K562 (cell line): ENCODE results near the gene GBA2. TPM values are rescaled to one million over a fixed set of nuclear protein-coding genes. Genes with fewer than 3 reads are reported as not detected.

ENCODE experiments used
- ATF3 ChIP-seq, 2 experiments: fragments of 450-650 bp in 1 of 2; sonication (generic) in 1 of 2; formaldehyde crosslinking in 1 of 2; IDR thresholded peaks in 1 of 2; conservative IDR thresholded peaks in 1 of 2; 2 replicates each; pipeline versions ENCODE4 v1.6.1 to v1.8.1; 2016 to 2023; ENCODE audit warnings: mild to moderate bottlenecking in 2 of 2, moderate library complexity in 2 of 2, inconsistent platforms in 1 of 2, missing genetic modification reagents in 1 of 2
- CBX3 ChIP-seq, 2 experiments: IDR thresholded peaks; 1 replicate in 1 of 2; 2 replicates in 1 of 2; pipeline ENCODE4 v1.6.1; 2012; ENCODE audit warnings: inconsistent platforms in 2 of 2, low read length in 2 of 2, borderline replicate concordance in 1 of 2, control low read depth in 1 of 2
- CHAMP1 ChIP-seq: fragments of 450-650 bp; IDR thresholded peaks from 2 replicates; pipeline ENCODE4 v1.6.1; 2016; ENCODE audit warnings: mild to moderate bottlenecking
- EGR1 ChIP-seq: fragments of 450-650 bp; conservative IDR thresholded peaks from 2 replicates; pipeline ENCODE4 v1.6.1; 2017; ENCODE audit warnings: mild to moderate bottlenecking
- FUS ChIP-seq: fragments of 200-400 bp; formaldehyde crosslinking; optimal IDR thresholded peaks from 2 replicates; pipeline ENCODE3; 2017; ENCODE audit warnings: low read depth, low read length
- GTF2A2 ChIP-seq: IDR thresholded peaks from 2 replicates; pipeline ENCODE4 v1.6.1; 2016; ENCODE audit warnings: mild to moderate bottlenecking, missing genetic modification characterization, missing compliant biosample characterization
- GTF2E2 ChIP-seq: fragments of 200-800 bp; sonication (Bioruptor generic); IDR thresholded peaks from 2 replicates; pipeline ENCODE4 v1.6.1; 2016; ENCODE audit warnings: missing genetic modification characterization, missing compliant biosample characterization
- MAFK ChIP-seq: IDR thresholded peaks from 2 replicates; pipeline ENCODE4 v1.6.1; 2011; ENCODE audit warnings: low read length, improper control_type of control experiment
- NCOA6 ChIP-seq: fragments of 450-650 bp; IDR thresholded peaks from 2 replicates; pipeline ENCODE4 v1.6.1; 2017; ENCODE audit warnings: mild to moderate bottlenecking
- STAT6 ChIP-seq: sonication (generic); formaldehyde crosslinking; IDR thresholded peaks from 2 replicates; pipeline ENCODE4 v1.8.1; 2023; ENCODE audit warnings: mild to moderate bottlenecking, missing genetic modification reagents
- TAL1 ChIP-seq: fragments of 450-650 bp; IDR thresholded peaks from 2 replicates; pipeline ENCODE4 v1.6.1; 2016; ENCODE audit warnings: mild to moderate bottlenecking
- THAP7 ChIP-seq: fragments of 250-450 bp; sonication (Bioruptor Pico); IDR thresholded peaks from 2 replicates; pipeline ENCODE4 v1.5.0; 2021
- ZBTB11 ChIP-seq, 3 experiments: fragments of 200-800 bp in 1 of 3; fragments of 250-450 bp in 1 of 3; fragments of 450-650 bp in 1 of 3; sonication (Bioruptor Pico) in 1 of 3; sonication (Bioruptor generic) in 1 of 3; formaldehyde crosslinking in 1 of 3; IDR thresholded peaks; 2 replicates each; pipeline versions ENCODE4 v1.6.1 to v1.8.0; 2016 to 2022; ENCODE audit warnings: mild to moderate bottlenecking in 2 of 3, missing genetic modification characterization in 2 of 3, missing compliant biosample characterization in 1 of 3, moderate library complexity in 1 of 3
- ZBTB12 ChIP-seq: fragments of 250-450 bp; sonication (Bioruptor Pico); IDR thresholded peaks from 2 replicates; pipeline ENCODE4 v1.4.0; 2020
- ZFX ChIP-seq: sonication (generic); formaldehyde crosslinking; IDR thresholded peaks from 2 replicates; pipeline ENCODE4 v1.8.0; 2022; ENCODE audit warnings: mild to moderate bottlenecking, missing genetic modification reagents, moderate library complexity
- ZKSCAN1 ChIP-seq: fragments of 150-350 bp; IDR thresholded peaks from 2 replicates; pipeline ENCODE4 v1.6.1; 2016; ENCODE audit warnings: low read depth, low read length
- polyA plus RNA-seq, 8 experiments: library from polyadenylated mRNA; depleted of rRNA in 4 of 8; stranded (reverse) in 5 of 8; unstranded in 3 of 8; fragments of >200 nt; fragmentation: Nextera tagmentation in 2 of 8; fragmentation: Illumina TruSeq in 1 of 8; extraction: Ambion mirVana in 2 of 8; extraction: Trizol in 1 of 8; gene quantifications; 2 replicates each; pipeline versions ENCODE4 v1.2.1 to v1.2.3, GENCODE V29; 2011 to 2014; ENCODE audit warnings: inconsistent platforms in 1 of 8, missing spikeins in 1 of 8
- total RNA-seq, 7 experiments: library from RNA; depleted of rRNA in 6 of 7; stranded (reverse); fragments of >200 nt in 6 of 7; fragmentation: Illumina TruSeq in 2 of 7; extraction: Trizol in 2 of 7; gene quantifications; 2 replicates each; pipeline versions ENCODE4 v1.2.1 to v1.2.3, GENCODE V29; 2011 to 2021; ENCODE audit warnings: low replicate concordance in 1 of 7

GBA2 gene
- total and polyA plus RNA-seq, 9 of the 15 experiments (the other 6 are each of a cell fraction or from before 2014, with no cell fraction given), result 14.1 to 60.4 (median 32.1) TPM

GRCh38 chr9:35727676-35728040, 21.4 kb downstream of the GBA2 start (continued):
- TF ChIP-seq ZKSCAN1 (no peak), GTF2E2 (tag) (no peak), TAL1 (peak; percentile 38; the same call in 1 of the 2 replicates), THAP7 (CRISPR knock-in tag) (no peak), EGR1 (peak; percentile 10; the same call in 1 of the 2 replicates), FUS (no peak), ZBTB12 (no peak), CBX3 (IDR thresholded peaks at IDR 0.05; ENCODE audit: borderline replicate concordance in 1 of 2, low read length in 2 of 2) (no peak), MAFK (no peak; the same call in 1 of the 2 replicates), ATF3 (IDR thresholded peaks at IDR 0.05) (peak; percentile 49), ATF3 (CRISPR knock-in tag; conservative IDR thresholded peaks at IDR 0.05) (no peak), CHAMP1 (no peak), NCOA6 (no peak), ZBTB11 (CRISPR knock-in tag; IDR thresholded peaks at IDR 0.05) (no peak), ZFX (CRISPR knock-in tag) (no peak), GTF2A2 (tag) (no peak), STAT6 (CRISPR knock-in tag) (no peak)
